Measurements from ENCODE around the gene MUC5B.

The MUC5B gene

GRCh38 chr11:1274501-1274900, 51.6 kb downstream of the MUC5B start:
- no peak for DNase-seq (ENCODE audit: low read depth)
- no peak overlapping the region for H3K4me3 ChIP-seq (ENCODE audit: low read length)
- no peak for TF ChIP-seq CTCF (conservative IDR thresholded peaks at IDR 0.05; ENCODE audit: low read depth, low read length)

GRCh38 chr11:1275021-1275420, 52.2 kb downstream of the MUC5B start:
- no peak overlapping the region for H3K4me3 ChIP-seq (ENCODE audit: low read length)
- no peak for DNase-seq (ENCODE audit: low read depth)
- no peak for TF ChIP-seq CTCF (conservative IDR thresholded peaks at IDR 0.05; ENCODE audit: low read depth, low read length)

GRCh38 chr11:1276041-1276790, 53.4 kb downstream of the MUC5B start:
- no peak for TF ChIP-seq CTCF (conservative IDR thresholded peaks at IDR 0.05; ENCODE audit: low read depth, low read length)
- no peak for DNase-seq (ENCODE audit: low read depth)
- H3K4me3 ChIP-seq (ENCODE audit: low read length), result no peak overlapping the region

GRCh38 chr11:1276866-1277615, 54.2 kb downstream of the MUC5B start:
- DNase-seq (ENCODE audit: low read depth), result no peak
- no peak overlapping the region for H3K4me3 ChIP-seq (ENCODE audit: low read length)
- TF ChIP-seq CTCF (conservative IDR thresholded peaks at IDR 0.05; ENCODE audit: low read depth, low read length), result no peak

- no peak for TF ChIP-seq CTCF (conservative IDR thresholded peaks at IDR 0.05; ENCODE audit: low read depth, low read length)
Measured at GRCh38 chr11:1277936-1278512, 55.2 kb downstream of the MUC5B start.

GRCh38 chr11:1278766-1279673, 56.2 kb downstream of the MUC5B start:
- H3K4me3 ChIP-seq (ENCODE audit: low read length), result no peak overlapping the region
- TF ChIP-seq CTCF (conservative IDR thresholded peaks at IDR 0.05; ENCODE audit: low read depth, low read length), result no peak

More at GRCh38 chr11:1277936-1278512, 55.2 kb downstream of the MUC5B start:
- no peak for DNase-seq (ENCODE audit: low read depth)
- no peak overlapping the region for H3K4me3 ChIP-seq (ENCODE audit: low read length)

More at GRCh38 chr11:1278766-1279673, 56.2 kb downstream of the MUC5B start:
- DNase-seq (ENCODE audit: low read depth), result no peak

All from retinal pigment epithelial cell (primary cell).